Ishikawa (cell line): ENCODE results near the gene VARS1.

Experiments used
- CEBPB ChIP-seq: IDR thresholded peaks from 2 replicates; pipeline ENCODE4 v1.6.1; 2012
- CREB1 ChIP-seq: IDR thresholded peaks from 2 replicates; pipeline ENCODE4 v1.6.1; 2012; ENCODE audit warnings: low read depth
- EGR1 ChIP-seq: IDR thresholded peaks from 2 replicates; pipeline ENCODE4 v1.6.1; 2012
- EP300 ChIP-seq: IDR thresholded peaks from 2 replicates; pipeline ENCODE4 v1.6.1; 2012; ENCODE audit warnings: borderline replicate concordance
- FOXM1 ChIP-seq: IDR thresholded peaks from 2 replicates; pipeline ENCODE4 v1.6.1; 2012; ENCODE audit warnings: low read depth, borderline replicate concordance
- MAX ChIP-seq: IDR thresholded peaks from 2 replicates; pipeline ENCODE4 v1.6.1; 2012
- NFIC ChIP-seq: IDR thresholded peaks from 2 replicates; pipeline ENCODE4 v1.6.1; 2012
- RAD21 ChIP-seq: IDR thresholded peaks from 2 replicates; pipeline ENCODE4 v1.6.1; 2012; ENCODE audit warnings: low read depth
- REST ChIP-seq: IDR thresholded peaks from 2 replicates; pipeline ENCODE4 v1.6.1; 2012; ENCODE audit warnings: low read depth, mild to moderate bottlenecking
- TAF1 ChIP-seq: IDR thresholded peaks from 2 replicates; pipeline ENCODE4 v1.6.1; 2012; ENCODE audit warnings: low read depth, mild to moderate bottlenecking
- TCF12 ChIP-seq: IDR thresholded peaks from 2 replicates; pipeline ENCODE4 v1.6.1; 2012; ENCODE audit warnings: low read depth
- TEAD4 ChIP-seq: IDR thresholded peaks from 2 replicates; pipeline ENCODE4 v1.6.1; 2012
- USF1 ChIP-seq: IDR thresholded peaks from 2 replicates; pipeline ENCODE4 v1.6.1; 2012
- YY1 ChIP-seq: IDR thresholded peaks from 2 replicates; pipeline ENCODE4 v1.6.1; 2012; ENCODE audit warnings: low read depth
- ZBTB7A ChIP-seq: IDR thresholded peaks from 2 replicates; pipeline ENCODE4 v1.6.1; 2012; ENCODE audit warnings: low read depth

Gene VARS1

GRCh38 chr6:31769684-31770371 is 25.7 kb downstream of the VARS1 start:
- TF ChIP-seq RAD21: peak; percentile 76
- TF ChIP-seq REST: no peak

- TF ChIP-seq ZBTB7A: no peak
- no peak for TF ChIP-seq CEBPB
- TF ChIP-seq FOXM1: no peak
- TF ChIP-seq RAD21: no peak
- no peak for TF ChIP-seq YY1
- no peak for TF ChIP-seq TCF12
- no peak for TF ChIP-seq TAF1
- no peak for TF ChIP-seq MAX
- TF ChIP-seq EGR1: no peak
- no peak for TF ChIP-seq NFIC
- TF ChIP-seq CREB1: no peak
- no peak for TF ChIP-seq EP300
- TF ChIP-seq USF1: no peak
These were observed 26.9 kb downstream of the VARS1 start for GRCh38 chr6:31768363-31769257.

GRCh38 chr6:31767096-31767645 is 28.4 kb downstream of the VARS1 start:
- TF ChIP-seq REST (no peak), RAD21 (no peak), EP300 (no peak), TCF12 (no peak), NFIC (no peak), EGR1 (no peak), ZBTB7A (no peak), TEAD4 (no peak)

- TF ChIP-seq REST: no peak
- no peak for TF ChIP-seq NFIC
- TF ChIP-seq TCF12: no peak
- TF ChIP-seq TEAD4: no peak
- TF ChIP-seq FOXM1: no peak
- TF ChIP-seq MAX: no peak
- no peak for TF ChIP-seq CREB1
- no peak for TF ChIP-seq RAD21
- TF ChIP-seq CEBPB: no peak
- TF ChIP-seq EP300: no peak
- no peak for TF ChIP-seq TAF1
- no peak for TF ChIP-seq ZBTB7A
These were observed 29.4 kb downstream of the VARS1 start for GRCh38 chr6:31765910-31766794.
